ENCODE results near the gene NT5M.

The NT5M gene

GRCh38 chr17:17393976-17394375 is 90.8 kb downstream of the NT5M start:
- H3K23ac ChIP-seq (ENCODE audit: low read length), result no peak overlapping the region
- H3K4me2 ChIP-seq (ENCODE audit: low read length), result no peak overlapping the region
- no peak overlapping the region for H3K9ac ChIP-seq (ENCODE audit: low read length)
- no peaks in the 10 kb centered on the region for H3K79me1 ChIP-seq (ENCODE audit: low read length)
- H2AK5ac ChIP-seq (ENCODE audit: low read length), result no peak overlapping the region
- H3K4me3 ChIP-seq (ENCODE audit: low read depth, low read length), result no peak overlapping the region
- H3K79me2 ChIP-seq (ENCODE audit: control insufficient read depth, insufficient read depth, low read length, poor library complexity), result no peaks in the 10 kb centered on the region
- peaks cover 4% of the 10 kb centered on the region for H3K9me3 ChIP-seq (ENCODE audit: insufficient read depth, low read depth, low read length)
- no peak overlapping the region for H4K8ac ChIP-seq (ENCODE audit: low read depth, low read length)
- H3K18ac ChIP-seq (ENCODE audit: low read length), result no peak overlapping the region
- no peak overlapping the region for H3K14ac ChIP-seq (ENCODE audit: low read length)
- H3K27me3 ChIP-seq (ENCODE audit: insufficient read depth, low read length), result no peaks in the 10 kb centered on the region
- no peak overlapping the region for H4K12ac ChIP-seq (ENCODE audit: low read depth, low read length)
- no peaks in the 10 kb centered on the region for H3K36me3 ChIP-seq (ENCODE audit: control insufficient read depth in 1 of 2, insufficient read depth in 2 of 2, low read length in 2 of 2)
- H3K4ac ChIP-seq (ENCODE audit: low read depth, low read length), result no peak overlapping the region
- no peak overlapping the region for H2BK120ac ChIP-seq (ENCODE audit: insufficient read depth, low read length, poor library complexity)
- no peak for DNase-seq
- no peak overlapping the region for H4K91ac ChIP-seq (ENCODE audit: low read depth, low read length)
- H2BK12ac ChIP-seq (ENCODE audit: low read length), result no peak overlapping the region
- H2AFZ ChIP-seq (ENCODE audit: insufficient read depth, low read length, poor library complexity), result no peak overlapping the region
- no peak overlapping the region for H2BK5ac ChIP-seq (ENCODE audit: low read depth, low read length, poor library complexity)
- H3K4me1 ChIP-seq (ENCODE audit: control insufficient read depth in 1 of 2, insufficient read depth in 2 of 2, low read length in 2 of 2), result no peaks in the 10 kb centered on the region
- no peak overlapping the region for H3K27ac ChIP-seq (ENCODE audit: low read depth, low read length)
- no CpG with 5 or more reads among the region's 12 CpGs for WGBS (ENCODE audit: extremely low coverage, insufficient coverage, insufficient read length)

- H2AFZ ChIP-seq (ENCODE audit: insufficient read depth, low read length, poor library complexity), result no peak overlapping the region
- no peak overlapping the region for H3K4ac ChIP-seq (ENCODE audit: low read depth, low read length)
- no peak overlapping the region for H3K23ac ChIP-seq (ENCODE audit: low read length)
- H3K4me2 ChIP-seq (ENCODE audit: low read length), result no peak overlapping the region
- WGBS (ENCODE audit: extremely low coverage, insufficient coverage, insufficient read length), result no CpG with 5 or more reads among the region's 9 CpGs
- no peak overlapping the region for H3K27ac ChIP-seq (ENCODE audit: low read depth, low read length)
- no peak overlapping the region for H4K91ac ChIP-seq (ENCODE audit: low read depth, low read length)
- no peak overlapping the region for H4K12ac ChIP-seq (ENCODE audit: low read depth, low read length)
- H3K36me3 ChIP-seq (ENCODE audit: control insufficient read depth in 1 of 2, insufficient read depth in 2 of 2, low read length in 2 of 2), result no peaks in the 10 kb centered on the region
- no peaks in the 10 kb centered on the region for H3K27me3 ChIP-seq (ENCODE audit: insufficient read depth, low read length)
- H2BK120ac ChIP-seq (ENCODE audit: insufficient read depth, low read length, poor library complexity), result no peak overlapping the region
- no peak overlapping the region for H3K4me3 ChIP-seq (ENCODE audit: low read depth, low read length)
- no peak overlapping the region for H4K8ac ChIP-seq (ENCODE audit: low read depth, low read length)
- no peak overlapping the region for H3K18ac ChIP-seq (ENCODE audit: low read length)
- no peak overlapping the region for H2BK5ac ChIP-seq (ENCODE audit: low read depth, low read length, poor library complexity)
- H3K9ac ChIP-seq (ENCODE audit: low read length), result no peak overlapping the region
- H3K4me1 ChIP-seq (ENCODE audit: control insufficient read depth in 1 of 2, insufficient read depth in 2 of 2, low read length in 2 of 2), result no peaks in the 10 kb centered on the region
- no peak overlapping the region for H2AK5ac ChIP-seq (ENCODE audit: low read length)
- H3K9me3 ChIP-seq (ENCODE audit: insufficient read depth, low read depth, low read length), result peaks cover 4% of the 10 kb centered on the region
- H3K79me2 ChIP-seq (ENCODE audit: control insufficient read depth, insufficient read depth, low read length, poor library complexity), result no peaks in the 10 kb centered on the region
- H2BK12ac ChIP-seq (ENCODE audit: low read length), result no peak overlapping the region
- H3K79me1 ChIP-seq (ENCODE audit: low read length), result no peaks in the 10 kb centered on the region
- DNase-seq, result no peak
- H3K14ac ChIP-seq (ENCODE audit: low read length), result no peak overlapping the region
These were observed 91.3 kb downstream of the NT5M start for GRCh38 chr17:17394494-17394893.

- no peak overlapping the region for H4K91ac ChIP-seq (ENCODE audit: low read depth, low read length)
- no peak overlapping the region for H3K4me3 ChIP-seq (ENCODE audit: low read depth, low read length)
- no peak overlapping the region for H2BK12ac ChIP-seq (ENCODE audit: low read length)
- no peak overlapping the region for H3K4ac ChIP-seq (ENCODE audit: low read depth, low read length)
- no peaks in the 10 kb centered on the region for H3K79me2 ChIP-seq (ENCODE audit: control insufficient read depth, insufficient read depth, low read length, poor library complexity)
- H4K12ac ChIP-seq (ENCODE audit: low read depth, low read length), result no peak overlapping the region
- H3K27me3 ChIP-seq (ENCODE audit: insufficient read depth, low read length), result no peaks in the 10 kb centered on the region
- H2AK5ac ChIP-seq (ENCODE audit: low read length), result no peak overlapping the region
- DNase-seq, result no peak
- WGBS (ENCODE audit: extremely low coverage, insufficient coverage, insufficient read length), result no CpG with 5 or more reads among the region's 6 CpGs
- H3K4me2 ChIP-seq (ENCODE audit: low read length), result no peak overlapping the region
- no peaks in the 10 kb centered on the region for H3K36me3 ChIP-seq (ENCODE audit: control insufficient read depth in 1 of 2, insufficient read depth in 2 of 2, low read length in 2 of 2)
- no peak overlapping the region for H3K9ac ChIP-seq (ENCODE audit: low read length)
- no peaks in the 10 kb centered on the region for H3K79me1 ChIP-seq (ENCODE audit: low read length)
- H3K9me3 ChIP-seq (ENCODE audit: insufficient read depth, low read depth, low read length), result peaks cover 4% of the 10 kb centered on the region
- H4K8ac ChIP-seq (ENCODE audit: low read depth, low read length), result no peak overlapping the region
- H2BK120ac ChIP-seq (ENCODE audit: insufficient read depth, low read length, poor library complexity), result no peak overlapping the region
- H3K14ac ChIP-seq (ENCODE audit: low read length), result no peak overlapping the region
- H2BK5ac ChIP-seq (ENCODE audit: low read depth, low read length, poor library complexity), result no peak overlapping the region
- H2AFZ ChIP-seq (ENCODE audit: insufficient read depth, low read length, poor library complexity), result no peak overlapping the region
- H3K18ac ChIP-seq (ENCODE audit: low read length), result no peak overlapping the region
- H3K27ac ChIP-seq (ENCODE audit: low read depth, low read length), result no peak overlapping the region
- H3K23ac ChIP-seq (ENCODE audit: low read length), result no peak overlapping the region
- H3K4me1 ChIP-seq (ENCODE audit: control insufficient read depth in 1 of 2, insufficient read depth in 2 of 2, low read length in 2 of 2), result no peaks in the 10 kb centered on the region
These were observed 92.2 kb downstream of the NT5M start for GRCh38 chr17:17395246-17395802.

GRCh38 chr17:17395885-17396284 is 92.7 kb downstream of the NT5M start:
- no peak overlapping the region for H2BK12ac ChIP-seq (ENCODE audit: low read length)
- H3K27me3 ChIP-seq (ENCODE audit: insufficient read depth, low read length), result no peaks in the 10 kb centered on the region
- no peaks in the 10 kb centered on the region for H3K79me2 ChIP-seq (ENCODE audit: control insufficient read depth, insufficient read depth, low read length, poor library complexity)
- no peaks in the 10 kb centered on the region for H3K36me3 ChIP-seq (ENCODE audit: control insufficient read depth in 1 of 2, insufficient read depth in 2 of 2, low read length in 2 of 2)
- H2BK5ac ChIP-seq (ENCODE audit: low read depth, low read length, poor library complexity), result no peak overlapping the region
- no peak overlapping the region for H3K4me3 ChIP-seq (ENCODE audit: low read depth, low read length)
- no peak overlapping the region for H3K4ac ChIP-seq (ENCODE audit: low read depth, low read length)
- no peak overlapping the region for H3K27ac ChIP-seq (ENCODE audit: low read depth, low read length)
- H2AFZ ChIP-seq (ENCODE audit: insufficient read depth, low read length, poor library complexity), result no peak overlapping the region
- no peak overlapping the region for H4K8ac ChIP-seq (ENCODE audit: low read depth, low read length)
- no peak overlapping the region for H4K12ac ChIP-seq (ENCODE audit: low read depth, low read length)
- H3K14ac ChIP-seq (ENCODE audit: low read length), result no peak overlapping the region
- no peaks in the 10 kb centered on the region for H3K79me1 ChIP-seq (ENCODE audit: low read length)
- no peak overlapping the region for H4K91ac ChIP-seq (ENCODE audit: low read depth, low read length)
- no peaks in the 10 kb centered on the region for H3K4me1 ChIP-seq (ENCODE audit: control insufficient read depth in 1 of 2, insufficient read depth in 2 of 2, low read length in 2 of 2)
- no CpG with 5 or more reads among the region's 6 CpGs for WGBS (ENCODE audit: extremely low coverage, insufficient coverage, insufficient read length)
- no peak overlapping the region for H2BK120ac ChIP-seq (ENCODE audit: insufficient read depth, low read length, poor library complexity)
- H3K4me2 ChIP-seq (ENCODE audit: low read length), result no peak overlapping the region
- H2AK5ac ChIP-seq (ENCODE audit: low read length), result no peak overlapping the region
- H3K18ac ChIP-seq (ENCODE audit: low read length), result no peak overlapping the region
- peaks cover 4% of the 10 kb centered on the region for H3K9me3 ChIP-seq (ENCODE audit: insufficient read depth, low read depth, low read length)
- no peak overlapping the region for H3K23ac ChIP-seq (ENCODE audit: low read length)
- no peak overlapping the region for H3K9ac ChIP-seq (ENCODE audit: low read length)
- DNase-seq, result no peak
